K562 (cell line): ENCODE measurements around the gene LRRC47. TPM values are rescaled to one million over a fixed set of nuclear protein-coding genes. Genes with fewer than 3 reads are reported as not detected.
A peak's percentile ranks its signal among the peaks of the same experiment; 100 is the strongest.

Source experiments
- ATAC-seq: fragments of 200-7000 bp; cut with Tn5 transposase; 3 replicates; pipeline ENCODE4 v1.9.1; 2020; ENCODE audit warnings: moderate library complexity
- BruUV-seq: library from RNA; stranded (reverse); fragments of 400-500 nt; replicated peaks from 2 replicates; lab custom pipeline; 2021; lab: Mats Ljungman, UMichigan
- CTCF ChIA-PET: fragments of 300-600 bp; formaldehyde crosslinking; extraction: SDS; loops from one replicate; lab custom pipeline; 2021; ENCODE audit warnings: low intra/inter-chr PET ratio; lab: Yijun Ruan, JAX
- POLR2A ChIA-PET: fragments of 300-600, 350-650 bp; sonication (Branson Sonifier 250); formaldehyde crosslinking; extraction: SDS; loops from one replicate; lab custom pipeline; 2021; ENCODE audit warnings: antibody characterized with exemption, inconsistent platforms; lab: Yijun Ruan, JAX
- DNase-seq, 4 experiments: peaks; one replicate each; pipeline versions ENCODE4 v3.0.0 to v3.0.0-alpha.2; 2011 to 2018; ENCODE audit warnings: low spot score in 3 of 4, mixed read lengths in 3 of 4; ENCODE audit errors: extremely low read depth in 1 of 4
- FAIRE-seq: peaks from 2 replicates; lab custom pipeline; 2011; peaks lifted over from hg19 to GRCh38; lab: Jason Lieb, UNC
- H2AFZ ChIP-seq: 2 replicates; pipeline ENCODE4 v1.6.0; 2011; ENCODE audit warnings: low read depth, low read length, control low read depth, inconsistent platforms
- H3K27ac ChIP-seq: fragments of 200-600 bp; 3 replicates; pipeline ENCODE4 v1.8.0; 2011; ENCODE audit warnings: low read depth, mild to moderate bottlenecking, control low read depth, inconsistent platforms, low read length, moderate library complexity, mixed read lengths; ENCODE audit errors: extremely low read depth
- H3K27me3 ChIP-seq, 2 experiments: fragments of 300-600 bp in 1 of 2; 2 replicates in 1 of 2; 3 replicates in 1 of 2; pipeline versions ENCODE4 v1.6.0 to v1.8.0; 2011; ENCODE audit warnings: inconsistent platforms in 2 of 2, low read length in 2 of 2, mild to moderate bottlenecking in 1 of 2, mixed read lengths in 1 of 2, moderate library complexity in 1 of 2; ENCODE audit not compliant: control insufficient read depth in 2 of 2, insufficient read depth in 2 of 2
- H3K36me3 ChIP-seq: fragments of 300-600 bp; 3 replicates; pipeline ENCODE4 v1.8.0; 2011; ENCODE audit warnings: mild to moderate bottlenecking, low read length, inconsistent platforms; ENCODE audit not compliant: control insufficient read depth, insufficient read depth
- H3K4me1 ChIP-seq, 2 experiments: fragments of 200-600 bp in 1 of 2; replicated peaks in 1 of 2; 2 replicates in 1 of 2; 3 replicates in 1 of 2; pipeline versions ENCODE4 v1.5.1 to v1.8.0; 2011; ENCODE audit warnings: inconsistent platforms in 2 of 2, low read length in 2 of 2, mild to moderate bottlenecking in 1 of 2, mixed read lengths in 1 of 2, moderate library complexity in 1 of 2; ENCODE audit not compliant: control insufficient read depth in 2 of 2, insufficient read depth in 2 of 2
- H3K4me2 ChIP-seq: 2 replicates; pipeline ENCODE4 v1.6.1; 2011; ENCODE audit warnings: low read length, control low read depth, inconsistent platforms, mixed read lengths; ENCODE audit not compliant: insufficient read depth
- H3K4me3 ChIP-seq: fragments of 200-600 bp; sonication (generic), shearing (Covaris generic); 2 replicates; pipeline ENCODE4 v1.5.1; 2016; ENCODE audit warnings: control low read depth, inconsistent platforms
- H3K79me2 ChIP-seq: fragments of 200-600 bp; 3 replicates; pipeline ENCODE4 v1.8.0; 2011; ENCODE audit warnings: low read length, inconsistent platforms; ENCODE audit not compliant: control insufficient read depth, insufficient read depth
- H3K9ac ChIP-seq, 2 experiments: 2 replicates each; pipeline versions ENCODE4 v1.6.0 to v1.6.1; 2011; ENCODE audit warnings: low read depth in 2 of 2, low read length in 2 of 2, control low read depth in 1 of 2, inconsistent platforms in 1 of 2, mild to moderate bottlenecking in 1 of 2, mixed read lengths in 1 of 2; ENCODE audit not compliant: insufficient read depth in 1 of 2
- H3K9me1 ChIP-seq: one replicate; pipeline ENCODE4 v1.6.0; 2011; ENCODE audit warnings: inconsistent platforms, mild to moderate bottlenecking, low read length, moderate library complexity; ENCODE audit not compliant: control insufficient read depth, insufficient read depth
- H3K9me3 ChIP-seq: replicated peaks from 2 replicates; pipeline ENCODE4 v1.5.1; 2011; ENCODE audit warnings: low read depth, low read length, inconsistent platforms; ENCODE audit not compliant: control insufficient read depth, insufficient read depth
- H4K20me1 ChIP-seq: replicated peaks from 2 replicates; pipeline ENCODE4 v1.6.1; 2011; ENCODE audit warnings: low read length, inconsistent platforms, mixed read lengths; ENCODE audit not compliant: control insufficient read depth, insufficient read depth
- BHLHE40 ChIP-seq: IDR thresholded peaks from 2 replicates; pipeline ENCODE4 v1.6.1; 2011; ENCODE audit warnings: low read length, improper control_type of control experiment
- CTCF ChIP-seq, 3 experiments: IDR thresholded peaks in 2 of 3; conservative IDR thresholded peaks in 1 of 3; 2 replicates each; pipeline ENCODE4 v1.5.1; 2011 to 2012; ENCODE audit warnings: low read length in 3 of 3, mild to moderate bottlenecking in 3 of 3, control low read depth in 2 of 3, improper control_type of control experiment in 1 of 3, inconsistent platforms in 1 of 3, low read depth in 1 of 3, mixed read lengths in 1 of 3, moderate library complexity in 1 of 3; ENCODE audit not compliant: insufficient read depth in 2 of 3
- DEAF1 ChIP-seq: fragments of 450-650 bp; formaldehyde crosslinking; IDR thresholded peaks from 2 replicates; pipeline ENCODE4 v1.4.0; 2020; ENCODE audit warnings: mild to moderate bottlenecking, moderate library complexity
- GABPA ChIP-seq: fragments of 200-800 bp; sonication (Bioruptor generic); conservative IDR thresholded peaks from 2 replicates; pipeline ENCODE4 v1.6.1; 2016; ENCODE audit warnings: low read depth, missing genetic modification characterization, missing compliant biosample characterization
- JUN ChIP-seq, 2 experiments: sonication (generic) in 1 of 2; formaldehyde crosslinking in 1 of 2; IDR thresholded peaks; 2 replicates each; pipeline versions ENCODE4 v1.6.1 to v1.8.0; 2012 to 2022; ENCODE audit warnings: borderline replicate concordance in 2 of 2, mild to moderate bottlenecking in 2 of 2, improper control_type of control experiment in 1 of 2, low read depth in 1 of 2, low read length in 1 of 2, missing genetic modification reagents in 1 of 2
- REST ChIP-seq, 2 experiments: fragments of 450-650 bp; formaldehyde crosslinking in 1 of 2; IDR thresholded peaks; 2 replicates each; pipeline versions ENCODE4 v1.4.0 to v1.6.1; 2014 to 2020; ENCODE audit warnings: mild to moderate bottlenecking in 2 of 2, borderline replicate concordance in 1 of 2, low read depth in 1 of 2
- WGBS: fragments of 100-300 bp; shearing (Covaris generic); methylation state at CpG from one replicate; pipeline ENCODE4 v1.1.6; 2016; ENCODE audit warnings: low coverage, mixed read lengths; ENCODE audit not compliant: insufficient coverage; ENCODE audit errors: missing lambda C conversion rate; 5-methylcytosine and 5-hydroxymethylcytosine counted together
- in situ Hi-C: fragments of 300-500 bp; cut with MboI; formaldehyde crosslinking; loops from 4 replicates; pipeline ENCODE4 v1.15.0; 2018; ENCODE audit warnings: inconsistent platforms, mixed read lengths
- intact Hi-C: fragments of 100-400 bp; cut with micrococcal nuclease; formaldehyde crosslinking; loops from 2 replicates; pipeline ENCODE4 v1.14.2; 2022
- polyA plus RNA-seq, 8 experiments: library from polyadenylated mRNA; depleted of rRNA in 4 of 8; stranded (reverse) in 5 of 8; unstranded in 3 of 8; fragments of >200 nt; fragmentation: Nextera tagmentation in 2 of 8; fragmentation: Illumina TruSeq in 1 of 8; extraction: Ambion mirVana in 2 of 8; extraction: Trizol in 1 of 8; gene quantifications; 2 replicates each; pipeline versions ENCODE4 v1.2.1 to v1.2.3, GENCODE V29; 2011 to 2014; ENCODE audit warnings: inconsistent platforms in 1 of 8, missing spikeins in 1 of 8
- total RNA-seq, 7 experiments: library from RNA; depleted of rRNA in 6 of 7; stranded (reverse); fragments of >200 nt in 6 of 7; fragmentation: Illumina TruSeq in 2 of 7; extraction: Trizol in 2 of 7; gene quantifications; 2 replicates each; pipeline versions ENCODE4 v1.2.1 to v1.2.3, GENCODE V29; 2011 to 2021; ENCODE audit warnings: low replicate concordance in 1 of 7

The LRRC47 gene
- total and polyA plus RNA-seq, 9 of the 15 experiments (the other 6 are each of a cell fraction or from before 2014, with no cell fraction given) = 4.6 to 68.0 (median 35.9) TPM

- no peaks in the 10 kb centered on the region for H3K9me3 ChIP-seq
- intact Hi-C loops (loop anchor here (1.0 kb wide), 2 partner anchors 16 to 122 kb away; no protein-coding TSS in a partner anchor), in situ Hi-C loops (no loop called here)
- CTCF ChIA-PET = interaction anchor here (0.6 to 1.6 kb wide), 5 partner anchors 84 to 407 kb away, joined by 3 to 7 read pairs (median 5); no protein-coding TSS in a partner anchor
- H3K4me1 ChIP-seq = peaks cover 0 to 36% of the 10 kb centered on the region in 2 experiments; a peak in 2 of 5 replicates
- H4K20me1 ChIP-seq = peaks cover 7% of the 10 kb centered on the region; the same call in 1 of the 2 replicates
- no peak overlapping the region for H3K9ac ChIP-seq
- H3K36me3 ChIP-seq = peaks cover 98% of the 10 kb centered on the region
- H3K27ac ChIP-seq = no peak overlapping the region
- POLR2A ChIA-PET = interaction anchor here (0.6 to 5.0 kb wide), 7 partner anchors 8 to 122 kb away, joined by 3 to 41 read pairs (median 4); partner anchors contain the start of gene LRRC47
- ATAC-seq (peak; percentile 91), FAIRE-seq (peak; percentile 89), DNase-seq (peak; percentile 65 to 74 (median 70))
- TSS peak; percentile 7 for BruUV-seq
- H3K79me2 ChIP-seq = peaks cover 32% of the 10 kb centered on the region
- WGBS = 62% methylated on average over 12 of the region's 14 CpGs
- H3K9me1 ChIP-seq = no peaks in the 10 kb centered on the region
- no peaks in the 10 kb centered on the region for H3K27me3 ChIP-seq
- no peak overlapping the region for H2AFZ ChIP-seq
- H3K4me3 ChIP-seq = no peak overlapping the region
- no peak overlapping the region for H3K4me2 ChIP-seq
- TF ChIP-seq JUN (IDR thresholded peaks at IDR 0.05; ENCODE audit: borderline replicate concordance, low read depth, low read length) = 0 out of 2 replicates have a peak, but pooled peaks have one; percentile 17
- no peak for TF ChIP-seq JUN (CRISPR knock-in tag; IDR thresholded peaks at IDR 0.05; ENCODE audit: borderline replicate concordance)
- TF ChIP-seq REST (IDR thresholded peaks at IDR 0.05; ENCODE audit: borderline replicate concordance) = peak; percentile 75
- no peak for TF ChIP-seq REST (CRISPR knock-in tag; IDR thresholded peaks at IDR 0.05; ENCODE audit: low read depth)
- TF ChIP-seq GABPA (tag) = no peak
- TF ChIP-seq DEAF1 (CRISPR knock-in tag) = peak; percentile 57; the same call in 1 of the 2 replicates
- TF ChIP-seq CTCF (IDR thresholded peaks at IDR 0.05 in 2 of 3, conservative IDR thresholded peaks at IDR 0.05 in 1 of 3; ENCODE audit: insufficient read depth in 2 of 3, low read depth in 1 of 3, low read length in 3 of 3) = peak; percentile 88 to 96 (median 91)
- TF ChIP-seq BHLHE40 = peak; percentile 51; the same call in 1 of the 2 replicates
Measured at GRCh38 chr1:3785456-3786157, 10.7 kb downstream of the LRRC47 start.
